D341Med (cell line): Measurements from ENCODE around the gene LYZL1.
A peak's percentile ranks its signal among the peaks of the same experiment; 100 is the strongest.
"Not testable (repeated sequence)": the region's sequence is repeated elsewhere in the genome, so short reads cannot be mapped to it uniquely, and the experiment has no call there.

Source experiments
- DNase-seq: peaks from one replicate; pipeline ENCODE4 v3.0.0; 2012; ENCODE audit warnings: low spot score

LYZL1 gene

GRCh38 chr10:29263506-29263905, 25.4 kb upstream of the LYZL1 start:
- DNase-seq: no peak

GRCh38 chr10:29265210-29265768, 23.6 kb upstream of the LYZL1 start:
- DNase-seq: no peak

- no peak for DNase-seq
Observed at GRCh38 chr10:29266641-29267040, 22.2 kb upstream of the LYZL1 start.

GRCh38 chr10:29268011-29268410, 20.9 kb upstream of the LYZL1 start:
- DNase-seq: no peak

GRCh38 chr10:29269486-29269885, 19.4 kb upstream of the LYZL1 start:
- DNase-seq: no peak

DNA sequence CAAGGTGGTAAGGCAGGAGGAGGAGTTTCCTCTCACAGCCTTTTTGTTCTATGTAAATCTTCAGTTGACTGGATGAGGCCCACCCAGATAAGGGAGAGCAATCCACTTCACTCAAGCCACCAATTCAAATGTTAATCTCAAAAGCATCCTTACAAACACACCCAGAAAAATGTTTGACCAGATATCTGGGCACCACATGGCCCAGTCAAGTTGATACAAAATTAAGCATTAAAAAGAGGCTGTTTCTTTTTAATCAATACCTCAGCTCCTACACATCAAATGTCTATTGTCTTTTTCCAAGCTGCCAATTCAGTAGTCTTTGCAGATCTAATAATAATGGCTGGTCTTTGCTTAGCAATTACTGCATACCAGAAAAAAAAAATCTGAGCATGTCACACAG, 18.0 kb upstream of the LYZL1 start:
- no peak for DNase-seq

GRCh38 chr10:29271877-29272276, 17.0 kb upstream of the LYZL1 start:
- DNase-seq: no peak

DNA sequence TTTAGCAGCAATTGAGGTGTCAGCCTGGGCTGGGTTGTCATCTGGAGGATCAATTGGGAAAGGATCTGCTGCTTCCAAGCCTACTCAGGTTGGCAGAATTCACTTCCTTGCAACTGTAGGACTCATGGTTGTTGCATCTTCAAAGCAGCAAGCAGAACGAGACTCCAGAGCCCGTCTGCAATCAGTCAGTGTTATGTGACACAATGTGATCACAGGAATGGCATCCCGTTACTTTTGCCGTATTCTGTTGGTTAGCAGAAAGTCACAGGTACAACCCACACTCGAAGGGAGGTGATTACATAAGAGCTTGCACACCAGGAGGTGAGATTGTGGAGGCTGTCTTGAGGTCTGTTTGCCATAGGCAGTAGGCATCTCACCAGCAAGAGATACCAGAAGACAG, 15.4 kb upstream of the LYZL1 start:
- DNase-seq: no peak

DNA sequence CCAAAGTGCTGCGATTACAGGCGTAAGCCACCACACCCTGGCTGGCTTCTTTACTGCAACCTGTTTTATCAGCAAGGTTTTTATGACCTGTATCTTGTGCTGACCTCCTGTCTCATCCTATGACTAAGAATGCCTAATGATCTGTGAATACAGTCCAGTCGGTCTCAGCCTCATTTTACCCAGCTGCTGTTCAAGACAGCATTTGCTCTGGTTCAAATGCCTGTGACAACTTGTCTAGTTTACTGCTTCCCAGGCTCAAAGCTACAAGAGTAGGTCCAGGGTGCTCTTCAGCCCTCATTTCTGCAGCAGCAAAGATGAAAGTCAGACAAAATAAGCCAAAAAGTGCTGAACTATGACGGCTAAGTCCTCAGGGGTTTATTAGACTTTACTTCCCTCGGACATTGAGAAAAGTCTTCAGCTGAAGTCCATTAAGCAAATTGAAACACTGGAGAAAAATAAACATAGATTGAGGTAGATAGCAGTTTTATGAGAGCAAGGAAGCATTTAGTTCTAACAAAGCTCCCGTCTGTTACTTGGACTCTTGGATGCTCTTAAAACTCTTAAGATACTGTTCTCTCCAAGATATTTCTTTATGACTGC, 12.5 kb upstream of the LYZL1 start:
- no peak for DNase-seq

GRCh38 chr10:29277296-29277695, 11.6 kb upstream of the LYZL1 start:
- DNase-seq: no peak

GRCh38 chr10:29279779-29280487, 8.9 kb upstream of the LYZL1 start:
- DNase-seq: no peak

- DNase-seq: no peak
Observed at GRCh38 chr10:29280488-29280840, 8.4 kb upstream of the LYZL1 start.

GRCh38 chr10:29285624-29286051, 3.2 kb upstream of the LYZL1 start:
- DNase-seq: no peak

- no peak for DNase-seq
Observed at GRCh38 chr10:29287635-29288034, 1.2 kb upstream of the LYZL1 start.

DNA sequence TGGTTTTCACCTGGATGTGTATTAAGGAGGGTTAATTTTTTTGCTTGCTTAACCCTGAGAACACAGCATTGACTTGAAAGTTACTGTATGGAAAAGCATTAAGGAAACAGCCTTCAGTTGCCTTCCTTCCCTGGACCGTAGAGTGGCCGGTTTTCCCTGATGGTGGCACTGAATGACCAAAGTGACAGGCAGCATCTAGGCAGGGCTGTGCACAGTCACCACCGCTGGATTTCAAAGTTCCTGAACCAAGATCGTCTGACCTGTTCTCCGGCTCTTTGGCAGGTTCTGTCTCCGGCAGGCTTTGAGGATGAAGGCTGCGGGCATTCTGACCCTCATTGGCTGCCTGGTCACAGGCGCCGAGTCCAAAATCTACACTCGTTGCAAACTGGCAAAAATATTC, 2.7 kb downstream of the LYZL1 start:
- DNase-seq: not testable (repeated sequence)

DNA sequence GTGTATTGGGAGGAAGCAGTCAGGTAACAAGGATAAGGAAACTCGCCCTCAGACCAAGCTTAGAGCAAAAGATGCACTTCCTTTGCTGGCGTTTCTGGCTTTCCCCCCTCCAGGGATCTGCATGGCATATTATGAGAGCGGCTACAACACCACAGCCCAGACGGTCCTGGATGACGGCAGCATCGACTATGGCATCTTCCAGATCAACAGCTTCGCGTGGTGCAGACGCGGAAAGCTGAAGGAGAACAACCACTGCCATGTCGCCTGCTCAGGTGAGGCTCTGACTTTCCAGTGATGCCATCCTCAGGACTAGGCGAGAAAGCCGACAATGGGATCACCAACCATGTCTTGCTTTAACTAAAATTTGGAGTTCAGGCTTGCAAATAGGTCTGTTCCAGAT, 3.5 kb downstream of the LYZL1 start:
- not testable (repeated sequence) for DNase-seq

DNA sequence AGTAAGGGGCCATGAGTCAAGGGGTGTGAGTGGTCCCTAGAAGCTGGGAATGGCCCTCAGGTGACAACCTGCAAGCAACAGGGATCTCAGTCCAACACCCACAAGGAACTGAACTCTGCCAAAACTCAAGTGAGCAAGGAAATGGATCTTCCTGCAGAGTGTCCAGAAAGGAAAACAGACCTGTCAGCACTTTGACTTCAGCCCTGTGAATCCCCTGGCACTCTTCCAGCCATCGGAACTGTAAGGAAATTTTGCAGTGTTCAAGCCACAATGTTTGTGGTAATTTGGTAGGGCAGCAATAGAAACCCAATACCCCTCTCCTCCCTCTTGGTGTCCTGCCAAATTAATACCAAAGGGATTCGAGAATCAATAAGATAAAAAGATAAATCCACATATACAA, 6.9 kb downstream of the LYZL1 start:
- DNase-seq: no peak

GRCh38 chr10:29297678-29298077, 8.8 kb downstream of the LYZL1 start:
- no peak for DNase-seq

DNA sequence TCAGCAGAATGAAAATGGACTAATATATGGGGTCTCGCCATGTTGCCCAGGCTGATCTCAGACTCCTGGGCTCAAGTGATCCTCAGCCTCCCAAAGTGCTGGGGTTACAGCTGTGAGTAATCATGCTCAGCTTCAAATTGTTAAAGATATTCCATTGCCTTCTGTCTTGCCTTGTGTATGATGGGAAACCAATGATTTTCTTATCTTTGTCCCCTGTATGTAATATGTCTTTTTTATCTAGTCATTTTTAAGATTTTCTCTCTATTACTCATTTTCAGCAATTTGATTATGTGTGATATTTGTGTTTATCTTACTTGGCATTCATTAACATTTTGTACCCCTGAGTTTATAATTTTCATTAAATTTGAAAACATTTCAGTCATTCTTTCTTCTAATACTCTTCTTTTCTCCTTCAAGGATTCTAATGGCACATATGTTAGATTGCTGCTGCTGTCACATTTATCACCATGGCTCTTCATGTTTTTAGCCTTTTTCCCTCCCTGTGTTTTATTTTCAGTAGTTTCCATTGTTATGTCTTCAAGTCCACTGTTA, 12.6 kb downstream of the LYZL1 start:
- DNase-seq: no peak

- DNase-seq: no peak
Observed at GRCh38 chr10:29302499-29302898, 13.6 kb downstream of the LYZL1 start.

GRCh38 chr10:29304264-29304994, 15.6 kb downstream of the LYZL1 start:
- DNase-seq: peak; percentile 76

DNA sequence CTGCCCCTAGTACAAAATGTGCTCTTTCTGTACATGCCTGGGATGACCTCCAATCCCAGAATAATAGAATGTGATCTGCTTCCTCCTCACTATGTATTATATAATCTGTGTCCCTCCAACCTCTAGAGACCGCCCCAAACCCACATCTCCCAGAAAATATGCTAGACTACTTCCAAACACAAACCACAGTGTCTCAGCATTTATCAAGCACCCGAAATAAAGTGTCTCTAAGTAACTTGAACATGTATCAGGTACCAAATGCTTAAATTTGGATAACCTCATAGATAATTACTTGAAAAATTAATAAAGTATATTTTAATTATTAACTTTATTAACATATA, 16.1 kb downstream of the LYZL1 start:
- no peak for DNase-seq

DNA sequence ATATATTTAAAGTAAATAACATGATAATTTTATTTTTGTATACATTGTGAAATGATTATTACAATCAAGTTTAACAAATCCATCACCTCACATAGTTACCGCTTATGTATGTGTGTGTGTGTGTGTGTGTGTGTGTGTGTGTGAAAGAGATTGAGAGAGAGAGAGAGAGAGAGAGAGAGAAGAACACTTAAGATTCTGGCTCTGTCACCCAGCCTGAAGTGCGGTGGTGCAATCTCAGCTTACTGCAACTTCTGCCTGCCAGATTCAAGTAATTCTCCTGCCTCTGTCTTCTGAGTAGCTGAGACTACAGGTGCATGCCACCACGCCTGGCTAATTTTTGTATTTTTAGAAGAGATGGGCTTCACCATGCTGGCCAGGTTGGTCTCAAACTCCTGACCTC, 17.8 kb downstream of the LYZL1 start:
- no peak for DNase-seq
